Neural progenitor cell (in vitro differentiated cells): ENCODE data around the gene ANKS1B. TPM values are rescaled to one million over a fixed set of nuclear protein-coding genes. Genes with fewer than 3 reads are reported as not detected.

Experiments
- DNase-seq: peaks from one replicate; pipeline ENCODE4 v3.0.0-alpha.2; 2016; ENCODE audit warnings: low spot score
- H2AFZ ChIP-seq: fragments of 200-600 bp; sonication (generic); replicated peaks from 2 replicates; pipeline ENCODE4 v1.6.1; 2016; ENCODE audit warnings: antibody characterized with exemption
- H3F3A ChIP-seq: fragments of 200-600 bp; sonication (generic); 2 replicates; pipeline ENCODE4 v1.6.1; 2016; ENCODE audit warnings: antibody characterized with exemption, low read depth
- H3K27ac ChIP-seq: fragments of 200-600 bp; sonication (generic); 2 replicates; pipeline ENCODE4 v1.5.1; 2016; ENCODE audit warnings: mild to moderate bottlenecking
- H3K27me3 ChIP-seq: fragments of 200-600 bp; sonication (generic); 2 replicates; pipeline ENCODE4 v1.6.1; 2016; ENCODE audit warnings: mild to moderate bottlenecking, moderate library complexity
- H3K36me3 ChIP-seq: fragments of 200-600 bp; sonication (generic); 2 replicates; pipeline ENCODE4 v1.5.1; 2016
- H3K4me1 ChIP-seq: fragments of 200-600 bp; sonication (generic); 2 replicates; pipeline ENCODE4 v1.6.1; 2016; ENCODE audit warnings: mixed run types
- H3K4me2 ChIP-seq: fragments of 200-600 bp; sonication (generic); 2 replicates; pipeline ENCODE4 v1.6.1; 2016
- H3K4me3 ChIP-seq: fragments of 200-600 bp; sonication (generic); 2 replicates; pipeline ENCODE4 v1.5.1; 2016
- H3K79me2 ChIP-seq: fragments of 200-600 bp; sonication (generic); 2 replicates; pipeline ENCODE4 v1.6.1; 2016; ENCODE audit warnings: low read depth
- H3K9ac ChIP-seq: fragments of 200-600 bp; sonication (generic); 2 replicates; pipeline ENCODE4 v1.6.1; 2016
- H3K9me3 ChIP-seq: fragments of 200-600 bp; sonication (generic); 2 replicates; pipeline ENCODE4 v1.5.1; 2016; ENCODE audit warnings: low read depth
- H4K20me1 ChIP-seq: fragments of 200-600 bp; sonication (generic); 2 replicates; pipeline ENCODE4 v1.6.1; 2016; ENCODE audit warnings: low read depth
- H3K27ac Mint-ChIP-seq: 3 replicates; pipeline ENCODE4 v1.8.0; 2021; ENCODE audit warnings: mixed read lengths
- H3K27me3 Mint-ChIP-seq: 2 replicates; pipeline ENCODE4 v1.8.0; 2022; ENCODE audit warnings: low read depth, mild to moderate bottlenecking, inconsistent platforms, moderate library complexity, mixed read lengths; ENCODE audit not compliant: insufficient read depth
- H3K36me3 Mint-ChIP-seq: 3 replicates; pipeline ENCODE4 v1.8.0; 2021; ENCODE audit warnings: mixed read lengths
- H3K4me1 Mint-ChIP-seq: 3 replicates; pipeline ENCODE4 v1.8.0; 2021; ENCODE audit warnings: mixed read lengths
- H3K4me3 Mint-ChIP-seq: 3 replicates; pipeline ENCODE4 v1.8.0; 2021; ENCODE audit warnings: mild to moderate bottlenecking, moderate library complexity, mixed read lengths
- H3K9me3 Mint-ChIP-seq: 3 replicates; pipeline ENCODE4 v1.8.0; 2020; ENCODE audit warnings: mixed read lengths
- EZH2 ChIP-seq: fragments of 200-600 bp; sonication (generic); IDR thresholded peaks from 2 replicates; pipeline ENCODE4 v1.6.1; 2017; ENCODE audit warnings: antibody characterized with exemption, mild to moderate bottlenecking, moderate library complexity
- EZH2phosphoT487 ChIP-seq: fragments of 200-600 bp; sonication (generic); IDR thresholded peaks from 2 replicates; pipeline ENCODE4 v1.6.1; 2017; ENCODE audit warnings: antibody characterized with exemption
- total RNA-seq: library from RNA; depleted of rRNA; stranded (reverse); fragments of >200 nt; gene quantifications from 2 replicates; pipeline ENCODE4 v1.2.3, GENCODE V29; 2015; ENCODE audit warnings: low replicate concordance
- TF ChIP-seq, protein P1 (sequence below): fragments of 200-600 bp; sonication (generic); IDR thresholded peaks from 2 replicates; pipeline ENCODE4 v1.5.1; 2017; ENCODE audit warnings: antibody characterized with exemption, mild to moderate bottlenecking

Gene ANKS1B
- total RNA-seq, 1 donor from 2014 or later = 7.9 TPM

DNA sequence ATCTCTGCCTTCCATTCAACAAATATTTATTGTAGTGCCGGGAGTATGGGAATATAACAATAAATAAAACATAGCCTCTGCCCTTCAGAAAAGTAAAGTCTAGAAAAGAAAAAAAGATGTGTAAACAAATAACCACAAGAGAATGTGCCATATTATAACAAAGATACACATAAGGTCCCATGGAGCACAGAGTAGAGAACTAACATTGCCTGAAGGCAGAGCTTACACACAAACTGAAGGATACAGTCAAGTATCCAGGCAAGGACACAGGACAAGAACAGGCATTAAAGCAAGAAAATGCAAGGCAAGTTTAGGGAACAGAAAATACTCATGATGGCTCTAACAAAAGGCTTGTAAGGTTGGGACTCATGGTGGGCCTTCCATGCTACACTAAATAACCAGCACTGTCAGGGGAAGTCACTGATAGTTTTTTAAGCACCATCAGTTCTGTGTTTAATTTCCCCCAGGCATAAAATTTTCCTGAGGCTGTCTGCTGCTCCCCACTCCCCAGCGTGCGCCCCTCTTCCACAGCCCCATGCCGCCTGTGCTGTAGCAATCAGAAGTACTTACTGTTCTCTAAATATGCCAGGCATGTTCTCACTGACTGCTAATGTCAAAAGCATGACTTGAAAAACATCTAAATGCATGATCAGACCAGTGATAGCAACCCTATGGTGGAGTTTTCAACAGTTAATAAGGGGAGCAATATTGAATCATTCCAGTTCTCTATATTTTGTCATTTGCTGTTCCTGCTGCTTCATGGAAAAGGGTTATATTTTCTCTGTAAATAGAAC lies 77.8 kb downstream of the ANKS1B start:
- Histone ChIP-seq H3K27me3 (no peaks in the 10 kb centered on the region), H2AFZ (no peak overlapping the region), H3K4me3 (no peak overlapping the region), H3K9ac (no peak overlapping the region), H3F3A (no peaks in the 10 kb centered on the region), H3K36me3 (no peaks in the 10 kb centered on the region), H4K20me1 (no peaks in the 10 kb centered on the region), H3K4me1 (no peaks in the 10 kb centered on the region), H3K4me2 (no peak overlapping the region), H3K9me3 (no peaks in the 10 kb centered on the region), H3K27ac (no peak overlapping the region), H3K79me2 (no peaks in the 10 kb centered on the region)
- H3K36me3 Mint-ChIP-seq = no peaks in the 10 kb centered on the region
- H3K27ac Mint-ChIP-seq = no peak overlapping the region
- no peaks in the 10 kb centered on the region for H3K9me3 Mint-ChIP-seq
- H3K4me3 Mint-ChIP-seq = no peak overlapping the region
- TF ChIP-seq EZH2phosphoT487 = no peak
- TF ChIP-seq EZH2 = no peak
- TF ChIP-seq, protein P1, sequence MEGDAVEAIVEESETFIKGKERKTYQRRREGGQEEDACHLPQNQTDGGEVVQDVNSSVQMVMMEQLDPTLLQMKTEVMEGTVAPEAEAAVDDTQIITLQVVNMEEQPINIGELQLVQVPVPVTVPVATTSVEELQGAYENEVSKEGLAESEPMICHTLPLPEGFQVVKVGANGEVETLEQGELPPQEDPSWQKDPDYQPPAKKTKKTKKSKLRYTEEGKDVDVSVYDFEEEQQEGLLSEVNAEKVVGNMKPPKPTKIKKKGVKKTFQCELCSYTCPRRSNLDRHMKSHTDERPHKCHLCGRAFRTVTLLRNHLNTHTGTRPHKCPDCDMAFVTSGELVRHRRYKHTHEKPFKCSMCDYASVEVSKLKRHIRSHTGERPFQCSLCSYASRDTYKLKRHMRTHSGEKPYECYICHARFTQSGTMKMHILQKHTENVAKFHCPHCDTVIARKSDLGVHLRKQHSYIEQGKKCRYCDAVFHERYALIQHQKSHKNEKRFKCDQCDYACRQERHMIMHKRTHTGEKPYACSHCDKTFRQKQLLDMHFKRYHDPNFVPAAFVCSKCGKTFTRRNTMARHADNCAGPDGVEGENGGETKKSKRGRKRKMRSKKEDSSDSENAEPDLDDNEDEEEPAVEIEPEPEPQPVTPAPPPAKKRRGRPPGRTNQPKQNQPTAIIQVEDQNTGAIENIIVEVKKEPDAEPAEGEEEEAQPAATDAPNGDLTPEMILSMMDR = no peak
- DNase-seq = no peak
- no peaks in the 10 kb centered on the region for H3K4me1 Mint-ChIP-seq
- H3K27me3 Mint-ChIP-seq = no peaks in the 10 kb centered on the region

DNA sequence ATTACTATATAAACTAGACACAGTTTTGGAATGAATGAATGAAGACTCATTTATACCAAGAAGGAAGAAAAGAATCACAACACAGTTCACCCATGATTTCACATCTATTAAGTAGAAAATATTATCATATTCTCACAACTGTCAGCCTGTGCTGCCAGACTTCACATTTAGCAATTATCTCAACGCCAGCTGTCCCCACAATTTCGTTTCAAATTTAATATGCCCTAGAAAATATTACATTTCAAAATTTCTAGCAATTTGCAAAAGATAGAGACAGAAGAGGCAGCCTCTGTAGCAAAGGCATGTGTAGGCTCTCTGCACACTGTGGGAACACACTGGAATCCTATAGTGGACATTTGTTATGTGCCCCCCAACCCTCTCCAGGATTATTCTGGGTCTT lies 83.6 kb downstream of the ANKS1B start:
- no peak for DNase-seq
- Histone ChIP-seq H3K9me3 (no peaks in the 10 kb centered on the region), H3F3A (no peaks in the 10 kb centered on the region), H3K79me2 (no peaks in the 10 kb centered on the region), H3K4me3 (no peak overlapping the region), H3K9ac (no peak overlapping the region), H3K36me3 (no peaks in the 10 kb centered on the region), H3K4me2 (no peak overlapping the region), H3K27ac (no peak overlapping the region), H4K20me1 (no peaks in the 10 kb centered on the region), H3K27me3 (no peaks in the 10 kb centered on the region), H2AFZ (no peak overlapping the region), H3K4me1 (no peaks in the 10 kb centered on the region)
- Mint-ChIP-seq H3K9me3 (no peaks in the 10 kb centered on the region), H3K27ac (no peak overlapping the region), H3K4me1 (no peaks in the 10 kb centered on the region), H3K27me3 (no peaks in the 10 kb centered on the region), H3K36me3 (no peaks in the 10 kb centered on the region), H3K4me3 (no peak overlapping the region)
- TF ChIP-seq, protein P1 = no peak
- TF ChIP-seq EZH2 (no peak), EZH2phosphoT487 (no peak)

DNA sequence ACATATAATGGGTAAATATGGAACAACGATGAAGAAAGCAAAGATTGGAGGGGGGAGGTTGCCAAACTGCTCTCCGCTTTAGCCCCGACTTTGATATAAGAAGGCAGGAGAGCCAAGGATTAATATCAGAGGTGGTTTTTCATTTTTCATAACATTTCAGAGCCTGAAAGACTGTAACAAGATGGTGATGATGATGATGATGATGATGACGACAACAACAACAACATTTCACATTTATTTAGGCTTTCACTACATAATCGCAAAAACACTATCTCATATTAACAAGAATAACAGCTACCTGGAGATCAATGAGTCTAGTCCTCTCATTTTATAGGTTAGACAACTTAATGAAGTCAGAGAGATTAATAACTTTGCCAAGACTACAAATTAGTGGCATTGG lies 86.1 kb downstream of the ANKS1B start:
- Histone ChIP-seq H3K4me3 (no peak overlapping the region), H3K4me1 (no peaks in the 10 kb centered on the region), H3K27me3 (no peaks in the 10 kb centered on the region), H3K9me3 (no peaks in the 10 kb centered on the region), H3F3A (no peaks in the 10 kb centered on the region), H3K36me3 (no peaks in the 10 kb centered on the region), H2AFZ (no peak overlapping the region), H3K79me2 (no peaks in the 10 kb centered on the region), H3K4me2 (no peak overlapping the region), H3K27ac (no peak overlapping the region), H4K20me1 (no peaks in the 10 kb centered on the region), H3K9ac (no peak overlapping the region)
- no peaks in the 10 kb centered on the region for H3K9me3 Mint-ChIP-seq
- no peak overlapping the region for H3K27ac Mint-ChIP-seq
- no peak overlapping the region for H3K4me3 Mint-ChIP-seq
- H3K36me3 Mint-ChIP-seq = no peaks in the 10 kb centered on the region
- DNase-seq = no peak
- TF ChIP-seq, protein P1 = no peak
- no peaks in the 10 kb centered on the region for H3K4me1 Mint-ChIP-seq
- no peaks in the 10 kb centered on the region for H3K27me3 Mint-ChIP-seq
